K562 (cell line): ENCODE results near the gene CFAP90.

ENCODE experiments used
- ARHGAP35 ChIP-seq: fragments of 450-650 bp; IDR thresholded peaks from 2 replicates; pipeline ENCODE4 v1.6.1; 2018; ENCODE audit not compliant: partially characterized antibody
- CTCF ChIP-seq, 3 experiments: IDR thresholded peaks in 2 of 3; conservative IDR thresholded peaks in 1 of 3; 2 replicates each; pipeline ENCODE4 v1.5.1; 2011 to 2012; ENCODE audit warnings: low read length in 3 of 3, mild to moderate bottlenecking in 3 of 3, control low read depth in 2 of 3, improper control_type of control experiment in 1 of 3, inconsistent platforms in 1 of 3, low read depth in 1 of 3, mixed read lengths in 1 of 3, moderate library complexity in 1 of 3; ENCODE audit not compliant: insufficient read depth in 2 of 3
- GTF3C2 ChIP-seq: IDR thresholded peaks from 3 replicates; pipeline ENCODE4 v1.6.1; 2011; ENCODE audit warnings: borderline replicate concordance, mild to moderate bottlenecking, moderate library complexity; ENCODE audit not compliant: insufficient read length; ENCODE audit errors: extremely low read depth
- HDAC6 ChIP-seq: IDR thresholded peaks from 2 replicates; pipeline ENCODE4 v1.6.1; 2012; ENCODE audit warnings: low read depth, mild to moderate bottlenecking, control low read depth, inconsistent platforms, low read length, moderate library complexity
- RBBP5 ChIP-seq: fragments of 200-600 bp; sonication (generic); IDR thresholded peaks from 2 replicates; pipeline ENCODE4 v1.6.1; 2012; ENCODE audit warnings: borderline replicate concordance, mild to moderate bottlenecking, low read length, control low read depth, inconsistent platforms; ENCODE audit not compliant: insufficient read depth, poor library complexity, severe bottlenecking
- SMARCE1 ChIP-seq: fragments of 450-650 bp; IDR thresholded peaks from 2 replicates; pipeline ENCODE4 v1.7.1; 2016; ENCODE audit warnings: mild to moderate bottlenecking
- SRSF7 ChIP-seq: fragments of 200-400 bp; formaldehyde crosslinking; optimal IDR thresholded peaks from 2 replicates; pipeline ENCODE3; 2017; ENCODE audit warnings: mild to moderate bottlenecking, low read depth, low read length
- TAL1 ChIP-seq: fragments of 450-650 bp; IDR thresholded peaks from 2 replicates; pipeline ENCODE4 v1.6.1; 2016; ENCODE audit warnings: mild to moderate bottlenecking
- ZBTB17 ChIP-seq: fragments of 450-650 bp; formaldehyde crosslinking; IDR thresholded peaks from 2 replicates; pipeline ENCODE4 v1.4.0; 2020; ENCODE audit warnings: mild to moderate bottlenecking
- ZBTB34 ChIP-seq: fragments of 250-450 bp; sonication (Bioruptor Pico); IDR thresholded peaks from 2 replicates; pipeline ENCODE4 v1.8.0; 2021; ENCODE audit warnings: mild to moderate bottlenecking, moderate library complexity
- ZNF274 ChIP-seq: IDR thresholded peaks from 2 replicates; pipeline ENCODE4 v1.6.1; 2011; ENCODE audit warnings: low read depth, mild to moderate bottlenecking, low read length, moderate library complexity, borderline replicate concordance
- ZNF830 ChIP-seq: fragments of 250-450 bp; sonication (Bioruptor Pico); IDR thresholded peaks from 2 replicates; pipeline ENCODE4 v1.5.0; 2021; ENCODE audit warnings: mild to moderate bottlenecking

- TF ChIP-seq ZBTB17 (CRISPR knock-in tag) (no peak), ZNF274 (no peak), SMARCE1 (no peak), ZBTB34 (no peak), SRSF7 (no peak), HDAC6 (no peak), CTCF (IDR thresholded peaks at IDR 0.05 in 2 of 3, conservative IDR thresholded peaks at IDR 0.05 in 1 of 3; ENCODE audit: insufficient read depth in 2 of 3, low read depth in 1 of 3, low read length in 3 of 3) (no peak), GTF3C2 (no peak), TAL1 (no peak), RBBP5 (no peak), ARHGAP35 (no peak), ZNF830 (CRISPR knock-in tag) (no peak)
Measured at GRCh38 chr5:7846327-7846726, 4.6 kb downstream of the CFAP90 start.
